Osteoblast (primary cell): ENCODE data around the gene CWC15. TPM values are rescaled to one million over a fixed set of nuclear protein-coding genes. Genes with fewer than 3 reads are reported as not detected.

Experiments
- DNase-seq: peaks from one replicate; pipeline ENCODE4 v3.0.0; 2011; ENCODE audit warnings: low spot score, mixed read lengths; ENCODE audit not compliant: insufficient read length; ENCODE audit errors: missing footprints
- H2AFZ ChIP-seq: 2 replicates; pipeline ENCODE4 v1.6.0; 2011; ENCODE audit warnings: mild to moderate bottlenecking, low read length
- H3K27ac ChIP-seq: 2 replicates; pipeline ENCODE4 v1.5.1; 2011; ENCODE audit warnings: mild to moderate bottlenecking, low read depth, low read length, moderate library complexity
- H3K27me3 ChIP-seq: 2 replicates; pipeline ENCODE4 v1.6.0; 2012; ENCODE audit warnings: mild to moderate bottlenecking, control low read depth, inconsistent platforms, low read length, moderate library complexity; ENCODE audit not compliant: insufficient read depth
- H3K36me3 ChIP-seq: 2 replicates; pipeline ENCODE4 v1.5.1; 2011; ENCODE audit warnings: mild to moderate bottlenecking, low read length, control low read depth, moderate library complexity; ENCODE audit not compliant: insufficient read depth
- H3K4me1 ChIP-seq: 2 replicates; pipeline ENCODE4 v1.5.1; 2011; ENCODE audit warnings: mild to moderate bottlenecking, low read length, control low read depth, moderate library complexity; ENCODE audit not compliant: insufficient read depth
- H3K4me2 ChIP-seq: 2 replicates; pipeline ENCODE4 v1.6.0; 2011; ENCODE audit warnings: mild to moderate bottlenecking, low read length; ENCODE audit not compliant: insufficient read depth
- H3K4me3 ChIP-seq: fragments of 200-600 bp; sonication (generic); 3 replicates; pipeline ENCODE4 v1.5.1; 2012; ENCODE audit warnings: mild to moderate bottlenecking, low read length, inconsistent platforms; ENCODE audit not compliant: insufficient read depth
- H3K79me2 ChIP-seq: 2 replicates; pipeline ENCODE4 v1.6.0; 2012; ENCODE audit warnings: mild to moderate bottlenecking, low read length, control low read depth, inconsistent platforms; ENCODE audit not compliant: insufficient read depth
- H3K9me3 ChIP-seq: 2 replicates; pipeline ENCODE4 v1.5.1; 2011; ENCODE audit warnings: low read depth, low read length, control low read depth
- H4K20me1 ChIP-seq: 2 replicates; pipeline ENCODE4 v1.6.0; 2012; ENCODE audit warnings: mild to moderate bottlenecking, low read length, control low read depth; ENCODE audit not compliant: insufficient read depth
- total RNA-seq: library from RNA; depleted of rRNA; stranded (reverse); fragments of >200 nt; gene quantifications from 2 replicates; pipeline ENCODE4 v1.2.3, GENCODE V29; 2012
- TF ChIP-seq, protein P1 (sequence below): IDR thresholded peaks from 2 replicates; pipeline ENCODE4 v1.5.1; 2011; ENCODE audit warnings: mild to moderate bottlenecking, low read depth, low read length, moderate library complexity; ENCODE audit errors: extremely low read depth

CWC15 gene
- total RNA-seq, 1 donor, result 32.9 TPM

DNA sequence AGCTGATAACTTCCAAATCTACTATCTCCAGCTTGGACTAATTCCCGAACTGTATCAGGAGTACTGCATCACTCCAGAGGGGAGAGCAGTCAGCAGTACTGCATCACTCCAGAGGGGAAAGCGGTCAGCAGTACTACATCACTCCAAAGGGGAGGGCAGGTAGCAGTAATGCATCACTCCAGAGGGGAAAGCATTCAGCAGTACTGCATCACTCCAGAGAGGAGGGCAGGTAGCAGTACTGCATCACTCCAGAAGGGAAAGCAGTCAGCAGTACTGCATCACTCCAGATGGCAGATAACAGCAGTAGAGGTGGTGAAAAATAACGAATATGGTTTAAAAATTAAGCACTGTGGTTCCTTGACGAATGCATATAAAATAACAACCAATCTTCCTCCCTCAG is 8.4 kb downstream of the CWC15 start:
- Histone ChIP-seq H3K27ac (no peak overlapping the region), H3K4me1 (no peaks in the 10 kb centered on the region), H3K36me3 (peaks cover 79% of the 10 kb centered on the region)

DNA sequence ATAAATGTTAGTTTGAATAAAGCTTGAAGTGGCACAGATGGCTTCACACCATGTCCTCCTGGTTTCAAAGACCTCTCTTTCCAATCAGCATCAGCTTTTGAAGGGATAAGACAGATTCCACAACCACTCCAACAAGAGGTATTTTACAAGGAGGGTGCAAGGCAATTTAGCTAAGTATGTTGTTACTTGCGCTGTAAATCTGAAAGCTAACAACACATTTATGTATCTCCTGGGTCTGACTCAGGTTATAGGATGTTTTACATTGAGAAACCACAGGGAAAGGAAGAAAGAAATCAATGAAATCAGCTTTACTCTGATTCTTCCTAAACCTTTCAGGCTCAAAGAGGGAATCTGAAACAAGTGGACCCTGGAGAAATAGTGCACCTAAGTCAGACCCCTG is 12.1 kb downstream of the CWC15 start:
- no peak overlapping the region for H3K4me3 ChIP-seq
- H3K27ac ChIP-seq, result no peak overlapping the region
- no peak overlapping the region for H3K4me2 ChIP-seq
- H3K79me2 ChIP-seq, result no peaks in the 10 kb centered on the region
- peaks cover 48% of the 10 kb centered on the region for H3K36me3 ChIP-seq
- peaks cover 9% of the 10 kb centered on the region for H3K4me1 ChIP-seq
- TF ChIP-seq, protein P1, sequence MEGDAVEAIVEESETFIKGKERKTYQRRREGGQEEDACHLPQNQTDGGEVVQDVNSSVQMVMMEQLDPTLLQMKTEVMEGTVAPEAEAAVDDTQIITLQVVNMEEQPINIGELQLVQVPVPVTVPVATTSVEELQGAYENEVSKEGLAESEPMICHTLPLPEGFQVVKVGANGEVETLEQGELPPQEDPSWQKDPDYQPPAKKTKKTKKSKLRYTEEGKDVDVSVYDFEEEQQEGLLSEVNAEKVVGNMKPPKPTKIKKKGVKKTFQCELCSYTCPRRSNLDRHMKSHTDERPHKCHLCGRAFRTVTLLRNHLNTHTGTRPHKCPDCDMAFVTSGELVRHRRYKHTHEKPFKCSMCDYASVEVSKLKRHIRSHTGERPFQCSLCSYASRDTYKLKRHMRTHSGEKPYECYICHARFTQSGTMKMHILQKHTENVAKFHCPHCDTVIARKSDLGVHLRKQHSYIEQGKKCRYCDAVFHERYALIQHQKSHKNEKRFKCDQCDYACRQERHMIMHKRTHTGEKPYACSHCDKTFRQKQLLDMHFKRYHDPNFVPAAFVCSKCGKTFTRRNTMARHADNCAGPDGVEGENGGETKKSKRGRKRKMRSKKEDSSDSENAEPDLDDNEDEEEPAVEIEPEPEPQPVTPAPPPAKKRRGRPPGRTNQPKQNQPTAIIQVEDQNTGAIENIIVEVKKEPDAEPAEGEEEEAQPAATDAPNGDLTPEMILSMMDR, result no peak
- H2AFZ ChIP-seq, result no peak overlapping the region
- no peak for DNase-seq
- H3K9me3 ChIP-seq, result no peaks in the 10 kb centered on the region
- H3K27me3 ChIP-seq, result no peaks in the 10 kb centered on the region
- H4K20me1 ChIP-seq, result no peaks in the 10 kb centered on the region

More for the DNA sequence above, 8.4 kb downstream of the CWC15 start:
- no peaks in the 10 kb centered on the region for H4K20me1 ChIP-seq
- no peak for DNase-seq
- no peaks in the 10 kb centered on the region for H3K9me3 ChIP-seq
- H3K27me3 ChIP-seq, result no peaks in the 10 kb centered on the region
- H3K79me2 ChIP-seq, result no peaks in the 10 kb centered on the region
- H3K4me2 ChIP-seq, result no peak overlapping the region
- H3K4me3 ChIP-seq, result no peak overlapping the region
- H2AFZ ChIP-seq, result no peak overlapping the region
- TF ChIP-seq, protein P1, result no peak

DNA sequence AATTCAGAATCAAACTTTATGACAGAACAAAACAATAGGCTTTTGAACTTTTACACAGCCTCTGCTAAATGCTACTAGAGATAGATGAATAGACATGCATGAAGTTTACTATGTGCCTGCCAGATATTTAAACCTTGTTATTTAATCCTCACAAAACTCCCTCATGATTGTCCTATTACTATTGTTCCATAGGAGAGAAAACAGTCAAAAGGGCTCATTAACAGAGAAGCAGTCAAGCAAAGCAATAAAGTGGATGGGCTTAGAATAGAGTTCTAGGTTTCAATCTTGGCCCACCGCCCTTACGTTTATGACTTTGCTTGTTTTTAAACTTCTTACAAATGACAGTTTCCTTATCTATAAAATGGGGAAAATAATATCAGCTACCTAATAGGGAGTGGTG is 12.9 kb downstream of the CWC15 start:
- Histone ChIP-seq H3K79me2 (no peaks in the 10 kb centered on the region), H4K20me1 (no peaks in the 10 kb centered on the region), H3K4me1 (peaks cover 9% of the 10 kb centered on the region), H3K27me3 (no peaks in the 10 kb centered on the region), H3K9me3 (no peaks in the 10 kb centered on the region), H3K4me2 (no peak overlapping the region), H2AFZ (no peak overlapping the region), H3K4me3 (no peak overlapping the region), H3K27ac (no peak overlapping the region), H3K36me3 (peaks cover 40% of the 10 kb centered on the region)
- no peak for DNase-seq
- TF ChIP-seq, protein P1, result no peak

DNA sequence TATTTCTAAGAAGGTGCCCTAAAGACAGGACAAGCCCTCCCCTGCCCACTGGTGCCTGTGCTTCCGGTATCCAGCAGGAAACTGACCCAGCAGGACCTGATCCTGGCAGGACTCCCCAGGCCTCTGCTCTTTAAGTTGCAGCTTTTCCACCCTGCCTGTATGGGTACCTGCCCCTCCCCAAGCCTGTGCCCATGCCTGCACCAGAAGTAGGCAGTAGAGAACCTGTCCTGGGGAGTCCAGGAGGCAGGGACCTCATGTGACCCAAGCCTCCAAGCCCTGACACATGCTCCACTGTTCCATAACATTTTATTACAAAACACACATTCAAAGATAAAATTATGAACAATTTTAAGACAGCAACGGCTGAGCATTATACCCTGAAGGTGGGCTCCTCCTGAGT is 14.2 kb downstream of the CWC15 start:
- no peaks in the 10 kb centered on the region for H3K9me3 ChIP-seq
- no peak overlapping the region for H3K4me2 ChIP-seq
- H2AFZ ChIP-seq, result no peak overlapping the region
- H3K27me3 ChIP-seq, result no peaks in the 10 kb centered on the region
- H3K4me3 ChIP-seq, result no peak overlapping the region
- H3K36me3 ChIP-seq, result peaks cover 29% of the 10 kb centered on the region
- TF ChIP-seq, protein P1, result no peak
- H3K4me1 ChIP-seq, result peaks cover 9% of the 10 kb centered on the region
- no peak overlapping the region for H3K27ac ChIP-seq
- H4K20me1 ChIP-seq, result no peaks in the 10 kb centered on the region
- H3K79me2 ChIP-seq, result no peaks in the 10 kb centered on the region
- no peak for DNase-seq
